ENCODE data around the gene AP1S1. TPM values are rescaled to one million over a fixed set of nuclear protein-coding genes. Genes with fewer than 3 reads are reported as not detected.

AP1S1 gene
- total and polyA plus RNA-seq, 2 of the 13 experiments (the other 11 are each of a cell fraction or from before 2014, with no cell fraction given) = 57.5 to 68.1 TPM

GRCh38 chr7:101140339-101140699 is 14.0 kb upstream of the AP1S1 start:
- Histone ChIP-seq H2AFZ (ENCODE audit: low read length) (no peak overlapping the region), H3K9ac (ENCODE audit: insufficient read depth, low read depth, low read length) (no peak overlapping the region), H3K9me3 (ENCODE audit: low read length) (no peaks in the 10 kb centered on the region), H3K4me3 (replicated peaks in 1 of 3; ENCODE audit: insufficient read depth in 1 of 3, low read depth in 2 of 3, low read length in 3 of 3) (no peak overlapping the region), H3K27ac (ENCODE audit: extremely low read length, insufficient read depth, low read length) (no peak overlapping the region), H3K4me1 (ENCODE audit: insufficient read depth, low read length) (peaks cover 23% of the 10 kb centered on the region), H3K4me2 (ENCODE audit: low read depth, low read length) (no peak overlapping the region), H4K20me1 (ENCODE audit: insufficient read depth, low read length) (peaks cover 20% of the 10 kb centered on the region; the same call in 1 of the 2 replicates), H3K27me3 (ENCODE audit: control insufficient read depth in 1 of 2, insufficient read depth in 2 of 2, low read length in 2 of 2) (no peaks in the 10 kb centered on the region), H3K36me3 (replicated peaks in 1 of 2; ENCODE audit: control insufficient read depth in 1 of 2, insufficient read depth in 2 of 2, low read length in 2 of 2) (peaks cover 7 to 18% of the 10 kb centered on the region in 2 experiments), H3K79me2 (ENCODE audit: insufficient read depth, low read length) (no peaks in the 10 kb centered on the region)
- intact Hi-C loops (cut with micrococcal nuclease; ENCODE audit: unreplicated experiment) = no loop called here
- TF ChIP-seq NR0B2 (CRISPR knock-in tag; IDR thresholded peaks at IDR 0.05) = no peak
- TF ChIP-seq, protein P1, sequence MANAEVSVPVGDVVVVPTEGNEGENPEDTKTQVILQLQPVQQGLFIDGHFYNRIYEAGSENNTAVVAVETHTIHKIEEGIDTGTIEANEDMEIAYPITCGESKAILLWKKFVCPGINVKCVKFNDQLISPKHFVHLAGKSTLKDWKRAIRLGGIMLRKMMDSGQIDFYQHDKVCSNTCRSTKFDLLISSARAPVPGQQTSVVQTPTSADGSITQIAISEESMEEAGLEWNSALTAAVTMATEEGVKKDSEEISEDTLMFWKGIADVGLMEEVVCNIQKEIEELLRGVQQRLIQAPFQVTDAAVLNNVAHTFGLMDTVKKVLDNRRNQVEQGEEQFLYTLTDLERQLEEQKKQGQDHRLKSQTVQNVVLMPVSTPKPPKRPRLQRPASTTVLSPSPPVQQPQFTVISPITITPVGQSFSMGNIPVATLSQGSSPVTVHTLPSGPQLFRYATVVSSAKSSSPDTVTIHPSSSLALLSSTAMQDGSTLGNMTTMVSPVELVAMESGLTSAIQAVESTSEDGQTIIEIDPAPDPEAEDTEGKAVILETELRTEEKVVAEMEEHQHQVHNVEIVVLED (CRISPR knock-in tag; IDR thresholded peaks at IDR 0.05; ENCODE audit: borderline replicate concordance) = no peak
- TF ChIP-seq, protein P2, sequence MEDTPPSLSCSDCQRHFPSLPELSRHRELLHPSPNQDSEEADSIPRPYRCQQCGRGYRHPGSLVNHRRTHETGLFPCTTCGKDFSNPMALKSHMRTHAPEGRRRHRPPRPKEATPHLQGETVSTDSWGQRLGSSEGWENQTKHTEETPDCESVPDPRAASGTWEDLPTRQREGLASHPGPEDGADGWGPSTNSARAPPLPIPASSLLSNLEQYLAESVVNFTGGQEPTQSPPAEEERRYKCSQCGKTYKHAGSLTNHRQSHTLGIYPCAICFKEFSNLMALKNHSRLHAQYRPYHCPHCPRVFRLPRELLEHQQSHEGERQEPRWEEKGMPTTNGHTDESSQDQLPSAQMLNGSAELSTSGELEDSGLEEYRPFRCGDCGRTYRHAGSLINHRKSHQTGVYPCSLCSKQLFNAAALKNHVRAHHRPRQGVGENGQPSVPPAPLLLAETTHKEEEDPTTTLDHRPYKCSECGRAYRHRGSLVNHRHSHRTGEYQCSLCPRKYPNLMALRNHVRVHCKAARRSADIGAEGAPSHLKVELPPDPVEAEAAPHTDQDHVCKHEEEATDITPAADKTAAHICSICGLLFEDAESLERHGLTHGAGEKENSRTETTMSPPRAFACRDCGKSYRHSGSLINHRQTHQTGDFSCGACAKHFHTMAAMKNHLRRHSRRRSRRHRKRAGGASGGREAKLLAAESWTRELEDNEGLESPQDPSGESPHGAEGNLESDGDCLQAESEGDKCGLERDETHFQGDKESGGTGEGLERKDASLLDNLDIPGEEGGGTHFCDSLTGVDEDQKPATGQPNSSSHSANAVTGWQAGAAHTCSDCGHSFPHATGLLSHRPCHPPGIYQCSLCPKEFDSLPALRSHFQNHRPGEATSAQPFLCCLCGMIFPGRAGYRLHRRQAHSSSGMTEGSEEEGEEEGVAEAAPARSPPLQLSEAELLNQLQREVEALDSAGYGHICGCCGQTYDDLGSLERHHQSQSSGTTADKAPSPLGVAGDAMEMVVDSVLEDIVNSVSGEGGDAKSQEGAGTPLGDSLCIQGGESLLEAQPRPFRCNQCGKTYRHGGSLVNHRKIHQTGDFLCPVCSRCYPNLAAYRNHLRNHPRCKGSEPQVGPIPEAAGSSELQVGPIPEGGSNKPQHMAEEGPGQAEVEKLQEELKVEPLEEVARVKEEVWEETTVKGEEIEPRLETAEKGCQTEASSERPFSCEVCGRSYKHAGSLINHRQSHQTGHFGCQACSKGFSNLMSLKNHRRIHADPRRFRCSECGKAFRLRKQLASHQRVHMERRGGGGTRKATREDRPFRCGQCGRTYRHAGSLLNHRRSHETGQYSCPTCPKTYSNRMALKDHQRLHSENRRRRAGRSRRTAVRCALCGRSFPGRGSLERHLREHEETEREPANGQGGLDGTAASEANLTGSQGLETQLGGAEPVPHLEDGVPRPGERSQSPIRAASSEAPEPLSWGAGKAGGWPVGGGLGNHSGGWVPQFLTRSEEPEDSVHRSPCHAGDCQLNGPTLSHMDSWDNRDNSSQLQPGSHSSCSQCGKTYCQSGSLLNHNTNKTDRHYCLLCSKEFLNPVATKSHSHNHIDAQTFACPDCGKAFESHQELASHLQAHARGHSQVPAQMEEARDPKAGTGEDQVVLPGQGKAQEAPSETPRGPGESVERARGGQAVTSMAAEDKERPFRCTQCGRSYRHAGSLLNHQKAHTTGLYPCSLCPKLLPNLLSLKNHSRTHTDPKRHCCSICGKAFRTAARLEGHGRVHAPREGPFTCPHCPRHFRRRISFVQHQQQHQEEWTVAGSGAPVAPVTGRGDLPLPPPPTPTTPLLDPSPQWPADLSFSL (CRISPR knock-in tag; IDR thresholded peaks at IDR 0.05) = no peak
- no peak for TF ChIP-seq MED1 (CRISPR knock-in tag; IDR thresholded peaks at IDR 0.05)
- TF ChIP-seq ZNF503 (CRISPR knock-in tag; IDR thresholded peaks at IDR 0.05) = no peak
- no peak for TF ChIP-seq NCOA5 (CRISPR knock-in tag; IDR thresholded peaks at IDR 0.05)
- no peak for TF ChIP-seq ZNF234 (CRISPR knock-in tag; conservative IDR thresholded peaks at IDR 0.05)
- TF ChIP-seq CBFB (CRISPR knock-in tag; IDR thresholded peaks at IDR 0.05) = no peak
- no TSS peak for BruUV-seq (replicated peaks)
- POLR2A ChIA-PET = interaction anchor here (0.9 to 1.7 kb wide), 3 partner anchors 14 to 54 kb away, joined by 3 to 9 read pairs (median 6); partner anchors contain the start of gene SERPINE1
- in situ Hi-C loops (cut with HindIII; ENCODE audit: extremely low pct_ligation_motif_present, low pct_unique_long_range_greater_than_20kb) = loop anchor here (5.0 kb wide), 2 partner anchors 52 to 152 kb away; no protein-coding TSS in a partner anchor
- DNase-seq (ENCODE audit: low spot score) (no peak), ATAC-seq (no peak), FAIRE-seq (no peak)
- CTCF ChIA-PET (ENCODE audit: low intra/inter-chr PET ratio, low total read pairs) = no interaction called here
- WGBS (ENCODE audit: low lambda C conversion rate) = 39% methylated on average over 3 of the region's 3 CpGs

Measured in HepG2 (cell line).